Transverse colon (tissue), 3 donors: ENCODE data around the gene INSRR.

ENCODE experiments used
- CTCF ChIP-seq, 5 experiments: fragments of 200-600 bp in 3 of 5; fragments of 450-650 bp in 2 of 5; sonication (generic) in 3 of 5; IDR thresholded peaks; 1 replicate in 2 of 5; 2 replicates in 3 of 5; pipeline ENCODE4 v1.5.1; 2016 to 2017; ENCODE audit warnings: antibody characterized with exemption in 5 of 5, inconsistent platforms in 3 of 5, mild to moderate bottlenecking in 2 of 5, moderate library complexity in 1 of 5
- EP300 ChIP-seq: sonication (generic); formaldehyde crosslinking; IDR thresholded peaks from one replicate; pipeline ENCODE4 v1.6.1; 2017; ENCODE audit warnings: antibody characterized with exemption, low read depth
- POLR2A ChIP-seq: fragments of 450-650 bp; IDR thresholded peaks from one replicate; pipeline ENCODE4 v1.6.1; 2016; ENCODE audit warnings: antibody characterized with exemption, mild to moderate bottlenecking, moderate library complexity

GRCh38 chr1:156857532-156857931 is 1.4 kb downstream of the INSRR start:
- TF ChIP-seq CTCF (IDR thresholded peaks at IDR 0.05) (no peak), POLR2A (no peak), EP300 (no peak)
